Lower lobe of right lung (tissue), 2 donors: ENCODE data around the gene HBS1L. TPM values are rescaled to one million over a fixed set of nuclear protein-coding genes. Genes with fewer than 3 reads are reported as not detected.
A peak's percentile ranks its signal among the peaks of the same experiment; 100 is the strongest.

ENCODE experiments used
- ATAC-seq, 2 donors: fragments of 200-7000 bp; cut with Tn5 transposase; one replicate each; pipeline ENCODE4 v1.9.1; 2020 to 2022; ENCODE audit warnings: mild to moderate bottlenecking in 2 of 2, moderate library complexity in 2 of 2
- DNase-seq: peaks from one replicate; pipeline ENCODE4 v3.0.0-alpha.2; 2020
- H3K27ac ChIP-seq: fragments of 200-600 bp; one replicate; pipeline ENCODE4 v1.8.0; 2022
- H3K27me3 ChIP-seq: fragments of 200-600 bp; one replicate; pipeline ENCODE4 v1.8.0; 2022; ENCODE audit warnings: low read depth
- H3K36me3 ChIP-seq: fragments of 200-600 bp; one replicate; pipeline ENCODE4 v1.8.0; 2022; ENCODE audit warnings: mild to moderate bottlenecking
- H3K4me1 ChIP-seq: fragments of 200-600 bp; one replicate; pipeline ENCODE4 v1.8.0; 2022
- H3K4me3 ChIP-seq: fragments of 200-600 bp; one replicate; pipeline ENCODE4 v1.8.0; 2022; ENCODE audit warnings: mild to moderate bottlenecking
- H3K9me3 ChIP-seq: fragments of 200-600 bp; one replicate; pipeline ENCODE4 v1.8.0; 2022
- CTCF ChIP-seq: fragments of 200-600 bp; IDR thresholded peaks from one replicate; pipeline ENCODE4 v1.8.0; 2022; ENCODE audit warnings: antibody characterized with exemption, mild to moderate bottlenecking
- intact Hi-C: fragments of 100-400 bp; cut with DNase I; formaldehyde crosslinking; loops from one replicate; pipeline ENCODE4 v1.11.0; 2022
- total RNA-seq: library from RNA; stranded (reverse); fragmentation: NEBNext Ultra II Directional; extraction: Animal tissue kit (Norgen Biotek cat#: 25700); gene quantifications from one replicate; pipeline ENCODE4 v1.2.1, GENCODE V29; 2021
- donor health status: DM: no; HTN: yes; CAD: no; lungs with severe emphysema.

The HBS1L gene
- total RNA-seq, 1 donor from 2014 or later: 51.3 TPM

- Histone ChIP-seq H3K4me3 (no peak overlapping the region), H3K36me3 (peaks cover 29% of the 10 kb centered on the region), H3K4me1 (peaks cover 18% of the 10 kb centered on the region), H3K9me3 (no peaks in the 10 kb centered on the region), H3K27me3 (no peaks in the 10 kb centered on the region), H3K27ac (no peak overlapping the region)
- DNase-seq: no peak
- intact Hi-C loops: no loop called here
- no peak for TF ChIP-seq CTCF
- ATAC-seq: no peak
Observed at GRCh38 chr6:135046912-135047311, 7.7 kb downstream of the HBS1L start.

- DNase-seq: no peak
- Histone ChIP-seq H3K36me3 (peaks cover 38% of the 10 kb centered on the region), H3K9me3 (no peaks in the 10 kb centered on the region), H3K4me3 (no peak overlapping the region), H3K27me3 (no peaks in the 10 kb centered on the region), H3K4me1 (peaks cover 18% of the 10 kb centered on the region), H3K27ac (no peak overlapping the region)
- ATAC-seq: no peak
- TF ChIP-seq CTCF: no peak
- intact Hi-C loops: no loop called here
Observed at GRCh38 chr6:135044639-135045038, 10.0 kb downstream of the HBS1L start.

- peak in 1 of 2 donors; percentile 74 for ATAC-seq
Observed at GRCh38 chr6:135043846-135044245, 10.8 kb downstream of the HBS1L start.

GRCh38 chr6:135043364-135043763 is 11.3 kb downstream of the HBS1L start:
- ATAC-seq: no peak
- Histone ChIP-seq H3K27ac (no peak overlapping the region), H3K4me1 (peaks cover 18% of the 10 kb centered on the region), H3K9me3 (no peaks in the 10 kb centered on the region), H3K4me3 (no peak overlapping the region), H3K27me3 (no peaks in the 10 kb centered on the region), H3K36me3 (peaks cover 40% of the 10 kb centered on the region)
- no peak for DNase-seq
- no peak for TF ChIP-seq CTCF
- intact Hi-C loops: no loop called here

More at GRCh38 chr6:135043846-135044245, 10.8 kb downstream of the HBS1L start:
- no peak for TF ChIP-seq CTCF
- intact Hi-C loops: no loop called here
- Histone ChIP-seq H3K27me3 (no peaks in the 10 kb centered on the region), H3K27ac (no peak overlapping the region), H3K9me3 (no peaks in the 10 kb centered on the region), H3K4me3 (no peak overlapping the region), H3K36me3 (peaks cover 38% of the 10 kb centered on the region), H3K4me1 (peaks cover 18% of the 10 kb centered on the region)
- no peak for DNase-seq

GRCh38 chr6:135038335-135038734 is 16.3 kb downstream of the HBS1L start:
- no peaks in the 10 kb centered on the region for H3K4me1 ChIP-seq
- H3K36me3 ChIP-seq: peaks cover 68% of the 10 kb centered on the region
- no peak overlapping the region for H3K4me3 ChIP-seq
- DNase-seq (no peak), ATAC-seq (no peak)
- no peak for TF ChIP-seq CTCF
- intact Hi-C loops: no loop called here
- no peaks in the 10 kb centered on the region for H3K27me3 ChIP-seq
- H3K27ac ChIP-seq: no peak overlapping the region
- H3K9me3 ChIP-seq: no peaks in the 10 kb centered on the region

GRCh38 chr6:135037541-135037940 is 17.1 kb downstream of the HBS1L start:
- DNase-seq (no peak), ATAC-seq (no peak)
- intact Hi-C loops: no loop called here
- no peaks in the 10 kb centered on the region for H3K9me3 ChIP-seq
- no peaks in the 10 kb centered on the region for H3K4me1 ChIP-seq
- no peak overlapping the region for H3K27ac ChIP-seq
- no peak overlapping the region for H3K4me3 ChIP-seq
- H3K27me3 ChIP-seq: no peaks in the 10 kb centered on the region
- peaks cover 74% of the 10 kb centered on the region for H3K36me3 ChIP-seq
- TF ChIP-seq CTCF: no peak
